ENCODE results near the gene THRB.

Gene THRB

DNA sequence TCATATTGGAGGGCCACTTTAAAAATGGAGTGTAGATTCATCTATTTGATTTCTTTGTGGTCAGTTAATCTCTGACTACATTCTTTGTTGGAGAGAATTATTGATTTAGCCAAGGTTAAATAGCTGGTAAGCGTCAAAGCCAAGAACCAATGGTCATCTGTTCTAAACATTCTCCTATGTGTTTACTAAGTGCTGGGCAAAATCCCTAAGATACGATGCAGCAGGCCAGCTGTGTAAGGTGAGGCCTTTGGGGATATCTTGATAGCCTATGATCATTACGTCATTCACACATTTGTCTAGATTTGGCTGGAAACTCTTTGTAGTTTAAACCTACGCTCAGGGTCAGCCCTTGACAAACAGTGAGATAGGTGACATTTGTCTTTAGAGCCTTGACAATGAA lies 313.4 kb downstream of the THRB start:
- no peak for DNase-seq (ENCODE audit: low read depth)

GRCh38 chr3:24180616-24181015 lies 314.0 kb downstream of the THRB start:
- no peak for DNase-seq (ENCODE audit: low read depth)

DNA sequence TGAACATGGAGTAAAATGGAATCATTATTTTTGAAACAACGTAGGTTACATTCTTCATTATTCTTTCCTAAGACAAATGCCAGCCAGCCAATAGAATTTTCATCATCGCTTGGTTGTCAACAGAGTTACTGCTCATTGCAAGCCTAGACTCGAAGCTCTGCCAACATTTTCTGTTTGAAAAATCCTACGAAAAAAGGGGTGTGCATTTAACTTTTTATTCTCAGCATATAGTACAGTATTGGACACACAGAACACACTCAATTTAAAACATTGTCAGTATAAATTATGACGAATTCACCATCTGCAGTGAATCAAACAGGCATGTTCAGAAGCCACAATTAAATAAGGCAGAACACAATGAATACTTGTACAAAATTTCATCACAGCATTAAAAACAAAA lies 317.4 kb downstream of the THRB start:
- no peak for DNase-seq (ENCODE audit: low read depth)

GRCh38 chr3:24174614-24175013 lies 320.0 kb downstream of the THRB start:
- DNase-seq (ENCODE audit: low read depth), result no peak

DNA sequence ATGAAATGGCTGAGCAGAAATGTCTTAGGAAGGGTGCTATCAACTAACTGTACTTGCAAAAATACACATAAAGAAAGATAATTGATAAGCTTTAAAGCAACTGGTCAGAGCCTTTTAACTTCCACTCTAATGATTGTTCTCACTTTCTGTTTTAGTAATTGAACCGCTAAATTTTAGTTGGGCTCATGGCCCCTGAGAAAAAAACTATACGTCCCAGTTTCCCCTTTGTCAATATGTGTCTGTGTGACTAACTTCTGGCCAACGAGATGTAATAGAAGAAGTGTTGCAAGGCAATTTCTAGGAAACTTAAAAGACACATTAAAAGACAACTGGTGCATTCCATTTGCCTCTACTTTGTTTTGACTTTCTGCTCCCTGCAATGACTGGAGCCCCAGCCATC lies 325.7 kb downstream of the THRB start:
- no peak for DNase-seq (ENCODE audit: low read depth)

DNA sequence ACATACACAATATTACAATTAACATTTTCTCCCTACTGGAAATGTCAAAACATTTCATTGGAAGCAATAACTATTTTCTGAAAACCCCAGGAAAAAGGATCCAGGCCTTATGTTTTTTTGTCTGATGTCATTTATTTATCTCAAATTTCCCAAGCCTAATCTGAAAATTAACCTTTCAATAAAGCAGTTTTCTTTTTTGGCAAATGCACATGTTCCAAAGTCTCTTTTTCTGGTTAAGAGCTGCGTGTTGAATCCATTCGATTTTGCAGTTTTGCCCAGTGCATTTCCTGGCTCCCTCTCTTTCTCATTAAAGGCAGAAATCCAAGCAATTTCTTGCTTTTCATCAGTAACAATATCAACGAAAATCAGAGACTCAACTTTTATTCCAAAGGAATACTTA lies 327.2 kb downstream of the THRB start:
- DNase-seq (ENCODE audit: low read depth), result no peak

DNA sequence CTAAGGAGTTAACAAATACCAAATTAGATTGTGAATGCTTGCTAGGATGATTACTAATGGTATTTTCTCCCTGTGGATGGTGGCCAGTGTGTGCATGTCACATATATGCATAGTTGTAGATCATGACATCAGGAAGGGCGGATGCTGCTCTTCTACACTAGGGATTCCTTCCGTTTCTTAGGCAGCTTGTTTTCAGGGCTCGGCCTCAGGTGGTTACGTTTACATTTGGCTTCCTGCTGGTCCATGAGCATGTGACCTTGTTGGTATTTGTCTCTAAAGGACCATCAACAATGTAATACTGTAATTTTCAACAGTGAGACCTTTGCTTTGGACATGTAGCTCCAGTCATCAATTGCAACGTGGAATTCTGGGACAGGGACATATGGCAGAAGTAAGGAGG lies 328.1 kb downstream of the THRB start:
- no peak for DNase-seq (ENCODE audit: low read depth)

- DNase-seq (ENCODE audit: low read depth), result no peak
These were observed 329.1 kb downstream of the THRB start for GRCh38 chr3:24165603-24165982.

- DNase-seq (ENCODE audit: low read depth), result no peak
These were observed 329.6 kb downstream of the THRB start for GRCh38 chr3:24164967-24165602.

DNA sequence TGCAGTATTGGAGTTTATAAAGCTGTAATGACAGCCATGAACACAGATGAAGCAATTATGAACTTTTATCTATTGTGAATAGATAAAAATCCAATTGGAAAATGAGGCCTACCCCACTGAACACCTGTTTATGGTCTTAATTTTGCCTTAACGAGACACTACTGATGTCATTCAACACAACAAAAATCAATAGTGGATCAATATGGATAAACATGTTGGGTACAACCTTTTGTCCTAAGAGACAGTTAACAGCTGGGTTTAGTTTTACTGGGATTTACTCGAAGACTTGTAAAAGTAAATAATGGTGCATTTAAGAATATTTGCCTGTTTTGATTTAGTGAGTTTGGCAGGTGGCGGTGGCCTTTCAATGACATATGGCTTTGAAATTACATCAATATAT lies 331.7 kb downstream of the THRB start:
- no peak for DNase-seq (ENCODE audit: low read depth)

GRCh38 chr3:24161841-24162240 lies 332.8 kb downstream of the THRB start:
- DNase-seq (ENCODE audit: low read depth), result no peak

GRCh38 chr3:24160424-24161095 lies 334.1 kb downstream of the THRB start:
- DNase-seq (ENCODE audit: low read depth), result no peak

GRCh38 chr3:24158761-24159454 lies 335.7 kb downstream of the THRB start:
- no peak for DNase-seq (ENCODE audit: low read depth)

- DNase-seq (ENCODE audit: low read depth), result no peak
These were observed 337.5 kb downstream of the THRB start for GRCh38 chr3:24157106-24157505.

DNA sequence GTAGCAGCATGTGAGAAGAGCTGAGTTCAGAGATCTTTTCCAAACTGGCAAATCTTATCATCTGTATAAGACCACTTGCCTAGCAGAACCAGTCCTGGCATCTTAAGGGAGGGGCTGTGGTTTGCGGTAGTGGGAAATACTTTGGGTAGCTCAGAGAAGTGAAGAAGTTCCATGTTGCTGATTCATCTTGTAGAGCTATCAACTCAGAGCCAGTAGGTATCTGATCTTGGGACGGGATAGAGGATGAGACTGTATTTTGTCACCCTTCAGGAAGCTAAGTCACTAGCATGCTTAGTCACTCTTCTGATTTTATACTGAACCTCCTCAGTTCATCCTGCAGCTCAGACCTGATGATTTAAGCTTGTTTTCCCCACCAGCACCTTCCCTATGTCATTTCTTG lies 338.2 kb downstream of the THRB start:
- peak; percentile 86 for DNase-seq (ENCODE audit: low read depth)

- no peak for DNase-seq (ENCODE audit: low read depth)
These were observed 339.4 kb downstream of the THRB start for GRCh38 chr3:24155276-24155675.

DNA sequence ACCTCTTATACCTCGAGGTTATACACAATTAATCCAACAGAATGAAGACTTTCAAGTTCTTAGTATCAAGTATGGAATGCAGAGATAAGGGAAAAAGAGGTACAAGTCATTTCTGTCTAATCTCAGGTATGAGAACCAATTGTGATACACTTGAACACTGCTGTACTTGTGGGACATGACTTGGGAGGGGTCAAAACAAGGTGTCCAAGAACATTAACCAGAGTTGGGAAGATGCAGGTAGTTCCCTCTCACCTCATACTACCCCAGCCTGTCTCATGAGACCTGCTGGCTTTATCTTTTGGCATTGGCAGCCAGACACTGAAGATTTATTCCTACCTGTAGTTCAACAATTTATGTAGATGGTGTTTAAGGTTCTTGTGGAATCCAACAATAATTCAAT lies 339.9 kb downstream of the THRB start:
- no peak for DNase-seq (ENCODE audit: low read depth)

GRCh38 chr3:24154013-24154695 lies 340.5 kb downstream of the THRB start:
- no peak for DNase-seq (ENCODE audit: low read depth)

DNA sequence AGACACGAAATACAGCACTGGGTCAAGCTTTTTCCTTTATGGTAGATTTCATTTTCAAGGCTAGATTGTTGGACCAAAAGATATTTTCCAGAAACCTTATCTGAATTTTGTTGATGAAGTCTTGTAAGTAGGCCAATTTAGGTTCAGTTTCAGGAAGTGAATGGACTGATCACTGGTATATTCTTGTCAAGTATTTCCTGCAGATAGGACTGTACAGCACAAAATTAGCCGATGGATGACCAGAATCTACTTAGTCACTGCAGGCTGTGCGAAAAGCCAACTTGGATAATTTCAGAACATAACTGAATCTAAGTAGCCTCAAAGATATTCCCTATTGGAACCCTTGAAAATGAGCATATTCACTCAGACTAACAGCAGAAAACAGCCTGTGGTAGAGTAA lies 343.1 kb downstream of the THRB start:
- no peak for DNase-seq (ENCODE audit: low read depth)

- DNase-seq (ENCODE audit: low read depth), result peak; percentile 36
These were observed 345.6 kb downstream of the THRB start for GRCh38 chr3:24149032-24149431.

DNA sequence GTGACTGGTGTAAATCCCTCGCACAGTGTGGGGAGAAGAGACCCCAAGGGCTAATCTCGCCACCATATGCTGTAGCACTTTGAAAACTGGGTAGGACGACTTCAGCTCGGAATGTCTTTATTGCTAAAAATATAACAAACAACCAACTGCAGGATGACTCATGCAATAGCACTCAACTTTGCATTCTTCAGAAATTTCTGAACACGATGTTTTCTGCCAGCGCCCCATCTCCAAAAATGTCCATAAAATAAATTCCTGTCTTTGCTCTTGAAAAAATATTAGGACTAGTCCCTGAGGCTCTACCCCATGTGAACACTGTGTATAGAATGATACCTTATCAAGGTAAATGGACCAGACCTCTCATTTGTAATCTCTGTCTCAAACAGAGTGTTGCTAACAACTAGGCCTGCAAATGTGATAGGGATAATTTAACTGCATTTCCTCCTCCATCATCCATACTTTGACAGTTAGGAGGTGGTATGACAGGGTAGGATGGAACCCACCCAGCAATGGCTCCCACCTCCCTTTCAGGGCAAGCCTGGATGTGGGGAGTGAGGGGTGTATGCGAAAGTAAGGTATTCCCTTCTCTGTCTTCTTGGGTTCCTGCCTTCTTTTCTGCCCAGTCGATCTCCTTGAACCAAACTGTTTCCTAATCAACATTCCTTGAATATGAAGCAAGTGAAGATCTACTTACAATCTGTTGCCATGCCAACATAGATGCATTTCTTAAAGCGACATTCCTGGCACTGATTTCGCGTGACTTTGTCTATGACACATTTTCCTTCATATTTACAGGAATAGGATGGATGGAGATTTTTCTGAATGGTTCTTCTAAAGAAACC lies 348.4 kb downstream of the THRB start:
- peak; percentile 93 for DNase-seq (ENCODE audit: low read depth)

DNA sequence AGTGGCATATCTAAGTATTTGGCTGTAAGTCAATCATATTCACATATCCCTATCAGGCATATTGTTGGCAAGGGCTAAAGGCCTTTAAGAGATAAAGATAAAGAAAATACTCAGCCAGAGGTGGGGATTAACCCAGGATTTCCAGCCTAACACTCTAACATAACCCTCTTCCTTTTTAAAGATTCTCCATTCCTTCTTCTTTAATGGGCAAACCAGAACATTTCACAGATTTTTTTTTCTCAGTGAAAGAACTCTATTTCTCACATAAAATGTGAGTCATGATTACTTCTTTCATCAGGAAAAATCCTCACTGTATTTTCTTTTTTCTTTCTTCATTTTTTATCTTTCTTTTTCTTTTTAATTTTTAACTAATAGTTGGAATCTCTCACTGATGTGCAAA lies 349.2 kb downstream of the THRB start:
- DNase-seq (ENCODE audit: low read depth), result peak; percentile 43

Measured in HS-27A (cell line).